ENCODE data around the gene TLK1.

The TLK1 gene

DNA sequence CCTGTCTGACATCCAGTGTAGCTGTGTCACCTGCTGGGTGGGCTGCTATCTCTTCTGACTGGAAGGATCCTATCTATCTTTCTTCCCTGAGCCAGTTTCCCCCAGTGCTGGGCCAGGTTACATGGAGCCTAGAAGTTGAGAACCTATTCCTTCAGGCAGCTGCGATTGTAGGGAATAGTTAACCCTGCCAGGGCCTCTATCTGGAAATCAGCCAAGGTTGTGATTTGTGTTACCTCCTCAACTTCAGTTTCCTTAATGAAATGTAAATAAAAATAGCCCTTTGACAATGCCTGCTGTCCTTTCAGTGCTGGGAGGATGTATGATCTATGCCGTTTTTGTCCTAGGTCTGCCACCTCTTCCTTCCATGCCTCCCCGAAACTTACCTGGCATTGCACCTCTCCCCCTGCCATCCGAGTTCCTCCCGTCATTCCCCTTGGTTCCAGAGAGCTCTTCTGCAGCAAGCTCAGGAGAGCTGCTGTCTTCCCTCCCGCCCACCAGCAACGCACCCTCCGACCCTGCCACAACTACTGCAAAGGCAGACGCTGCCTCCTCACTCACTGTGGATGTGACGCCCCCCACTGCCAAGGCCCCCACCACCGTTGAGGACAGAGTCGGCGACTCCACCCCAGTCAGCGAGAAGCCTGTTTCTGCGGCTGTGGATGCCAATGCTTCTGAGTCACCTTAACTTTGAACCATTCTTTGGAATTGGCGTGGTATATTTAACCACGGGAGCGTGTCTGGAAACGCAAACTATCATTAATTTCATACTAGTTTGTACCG is 195.1 kb downstream of the TLK1 start:
- no peak for DNase-seq (ENCODE audit: low spot score)

GRCh38 chr2:170963386-170963785 is 197.3 kb downstream of the TLK1 start:
- DNase-seq (ENCODE audit: low spot score) = no peak

- DNase-seq (ENCODE audit: low spot score) = no peak
Observed at GRCh38 chr2:170953941-170954340, 206.8 kb downstream of the TLK1 start.

DNA sequence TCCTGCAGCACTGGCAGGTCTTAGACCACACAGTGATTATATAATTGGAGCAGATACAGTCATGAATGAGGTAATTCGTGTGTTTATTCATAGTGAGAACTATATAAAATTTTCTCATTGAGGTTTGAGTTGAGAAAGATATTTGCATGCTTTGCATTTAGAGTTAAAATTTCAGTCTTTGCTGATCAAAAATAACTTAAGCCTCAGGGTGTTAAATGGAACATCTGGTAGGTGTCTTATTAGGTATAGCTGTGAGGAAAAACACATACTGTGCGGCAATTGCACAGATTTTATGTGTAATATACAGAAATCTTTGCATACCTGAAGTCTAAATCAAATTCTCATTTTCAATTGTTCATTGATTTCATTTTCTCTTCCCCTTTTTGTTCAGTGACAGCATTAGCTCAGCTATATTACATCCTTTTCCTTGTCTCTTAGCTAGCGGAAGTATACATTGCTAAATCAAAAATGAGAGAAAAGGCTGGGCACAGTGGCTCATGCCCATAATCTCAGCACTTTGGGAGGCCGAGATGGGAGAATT is 210.4 kb downstream of the TLK1 start:
- DNase-seq (ENCODE audit: low spot score) = no peak

- DNase-seq (ENCODE audit: low spot score) = no peak
Observed at GRCh38 chr2:170949415-170949814, 211.3 kb downstream of the TLK1 start.

- no peak for DNase-seq (ENCODE audit: low spot score)
Observed at GRCh38 chr2:170944545-170944944, 216.1 kb downstream of the TLK1 start.

GRCh38 chr2:170943596-170943995 is 217.1 kb downstream of the TLK1 start:
- no peak for DNase-seq (ENCODE audit: low spot score)

- no peak for DNase-seq (ENCODE audit: low spot score)
Observed at GRCh38 chr2:170943041-170943440, 217.7 kb downstream of the TLK1 start.

DNA sequence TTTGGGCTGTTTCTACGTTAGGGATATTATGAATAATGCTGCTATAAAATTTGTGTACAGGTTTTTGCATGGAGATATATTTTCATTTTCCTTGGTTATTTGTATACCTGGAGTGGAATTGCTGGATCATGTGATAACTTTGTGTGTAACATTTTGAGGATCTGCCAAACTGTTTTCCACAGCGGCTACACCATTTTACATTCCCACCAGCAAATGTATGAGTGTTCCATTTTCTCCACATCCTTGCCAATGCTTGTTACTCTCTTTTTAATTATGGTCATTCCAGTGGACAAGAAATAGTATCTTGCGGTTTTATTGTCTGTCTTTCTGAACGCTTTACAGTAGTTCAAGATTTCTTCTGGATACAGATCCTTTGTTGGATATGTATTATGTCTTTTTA is 218.1 kb downstream of the TLK1 start:
- DNase-seq (ENCODE audit: low spot score) = no peak

All from HuH-7.5 (cell line).